DMS153 treated with DMSO at 0.1 percent for 48 hours (cell line): ENCODE data around the gene PACSIN2.

Source experiments
- DNase-seq: peaks from one replicate; lab custom pipeline; 2025; ENCODE audit not compliant: unreplicated experiment; lab: John Stamatoyannopoulos, UW

Gene PACSIN2

GRCh38 chr22:42907404-42908373, 107.3 kb downstream of the PACSIN2 start:
- no peak for DNase-seq

DNA sequence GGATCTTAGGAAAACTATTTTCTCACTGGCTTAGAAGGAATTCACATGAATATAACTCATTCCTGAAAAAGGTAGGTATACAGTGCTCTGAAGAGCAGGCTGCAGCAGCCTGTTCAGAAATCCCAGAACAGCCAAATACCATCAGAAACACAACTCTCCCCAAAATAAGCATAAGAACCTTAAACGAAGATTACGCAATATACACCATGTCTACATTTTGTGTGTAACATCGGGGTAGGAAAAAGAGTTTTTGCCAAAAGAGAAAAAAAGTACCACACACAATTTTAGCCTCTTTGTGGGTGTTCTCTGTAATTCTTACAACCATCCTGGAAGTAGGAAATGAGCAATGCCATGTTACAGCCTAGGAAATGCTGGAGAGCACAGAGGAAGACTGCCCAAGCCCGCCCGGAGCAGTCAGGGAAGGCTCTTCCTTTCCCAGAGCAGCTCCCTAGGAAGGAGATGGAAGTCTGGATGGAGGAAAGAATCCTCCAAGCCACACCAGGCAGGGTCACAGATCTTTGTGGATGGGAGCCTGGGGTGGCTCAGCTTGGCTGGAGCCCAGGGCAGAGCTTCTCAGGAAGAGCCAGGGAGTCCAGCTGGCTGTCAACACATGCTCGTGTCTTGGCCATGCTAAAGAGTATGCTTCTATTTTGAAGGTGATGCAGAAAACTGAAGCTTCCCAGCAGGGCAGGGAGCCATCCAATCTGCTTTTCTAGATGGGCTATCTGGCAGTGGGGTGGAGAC, 108.2 kb downstream of the PACSIN2 start:
- DNase-seq, result no peak

- DNase-seq, result peak; percentile 74
Observed at GRCh38 chr22:42905702-42906183, 109.2 kb downstream of the PACSIN2 start.

GRCh38 chr22:42905217-42905616, 109.7 kb downstream of the PACSIN2 start:
- DNase-seq, result no peak

DNA sequence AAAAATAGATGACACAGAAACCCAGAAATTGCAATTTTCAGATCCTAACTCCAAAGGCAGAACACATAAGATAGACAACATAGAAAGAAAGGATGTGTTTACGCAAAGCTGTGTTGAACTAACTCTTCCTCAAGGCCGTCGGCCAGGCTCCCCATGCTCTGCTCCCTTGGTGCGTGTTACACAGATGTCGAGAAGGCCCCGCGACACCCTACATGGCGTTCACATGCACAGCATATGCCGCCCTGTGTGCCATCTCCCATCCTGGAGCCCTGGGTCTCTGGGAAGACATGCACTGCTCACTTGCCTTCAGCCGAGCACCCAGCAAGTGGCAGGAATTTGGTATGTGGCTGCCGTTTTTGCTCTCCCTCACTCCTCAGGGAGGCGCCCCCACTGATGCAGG, 110.9 kb downstream of the PACSIN2 start:
- DNase-seq, result no peak

DNA sequence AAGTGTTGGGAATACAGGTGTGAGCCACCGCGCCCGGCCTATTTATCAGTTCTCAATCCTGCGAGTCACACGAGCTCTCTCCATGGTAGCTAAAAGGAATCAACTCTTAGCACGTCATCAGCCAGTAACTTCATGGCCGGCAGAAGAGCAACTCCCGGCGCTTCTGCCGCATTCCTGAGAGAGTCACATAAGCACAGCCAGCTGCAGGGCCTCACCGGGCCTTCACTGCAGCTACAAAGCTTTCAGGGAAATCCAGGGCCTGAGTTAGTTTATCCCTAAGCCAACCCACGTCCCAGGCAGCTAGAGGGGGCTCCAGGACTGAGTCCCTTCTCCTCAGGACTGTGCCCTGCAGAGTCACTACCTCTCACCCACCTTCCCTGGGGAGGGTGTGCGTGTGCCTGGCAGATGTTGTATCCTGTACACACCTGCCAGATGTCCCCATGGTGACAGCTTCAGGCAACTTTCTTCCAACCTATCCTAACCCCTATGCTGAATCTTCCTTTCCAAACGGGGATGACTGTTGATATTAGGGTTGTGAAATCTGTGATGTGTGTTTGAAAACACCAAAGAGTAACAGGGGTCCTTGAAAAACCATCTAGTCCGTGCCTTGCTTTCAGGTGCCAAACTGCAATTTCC, 112.0 kb downstream of the PACSIN2 start:
- no peak for DNase-seq

DNA sequence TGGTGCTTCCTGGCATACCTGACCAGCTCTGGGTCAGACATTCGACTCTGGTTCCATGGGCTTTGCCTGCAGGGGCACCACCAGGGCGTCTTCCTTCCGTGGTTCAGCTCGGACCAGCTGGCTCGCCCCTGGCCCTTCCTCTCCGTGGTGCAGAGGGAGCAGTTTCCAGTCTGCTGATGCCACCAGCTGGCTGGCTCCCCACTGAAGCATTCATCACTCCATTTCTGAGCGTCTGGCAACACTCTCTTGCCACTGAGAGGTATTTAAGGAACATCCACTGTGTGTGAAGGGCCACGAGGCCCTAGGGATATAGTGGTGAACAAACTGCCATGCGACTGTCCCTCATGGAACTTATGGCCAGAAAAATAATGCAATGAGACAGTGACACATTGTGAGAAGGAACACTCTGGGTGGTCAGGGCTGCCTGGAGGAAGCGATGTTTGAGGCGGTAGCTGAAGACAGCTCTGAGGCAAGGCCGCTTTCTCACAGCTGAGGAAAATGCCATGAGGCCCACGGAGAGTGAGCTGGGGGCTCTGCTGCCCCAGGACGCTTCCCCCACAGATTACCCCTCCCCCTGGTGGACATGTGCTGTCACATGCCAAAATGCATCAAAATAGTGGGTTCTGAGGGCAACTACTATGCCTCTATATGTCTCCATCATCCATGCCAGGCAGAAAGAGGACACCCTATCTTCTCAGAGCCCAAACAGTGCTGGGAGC, 113.0 kb downstream of the PACSIN2 start:
- no peak for DNase-seq

DNA sequence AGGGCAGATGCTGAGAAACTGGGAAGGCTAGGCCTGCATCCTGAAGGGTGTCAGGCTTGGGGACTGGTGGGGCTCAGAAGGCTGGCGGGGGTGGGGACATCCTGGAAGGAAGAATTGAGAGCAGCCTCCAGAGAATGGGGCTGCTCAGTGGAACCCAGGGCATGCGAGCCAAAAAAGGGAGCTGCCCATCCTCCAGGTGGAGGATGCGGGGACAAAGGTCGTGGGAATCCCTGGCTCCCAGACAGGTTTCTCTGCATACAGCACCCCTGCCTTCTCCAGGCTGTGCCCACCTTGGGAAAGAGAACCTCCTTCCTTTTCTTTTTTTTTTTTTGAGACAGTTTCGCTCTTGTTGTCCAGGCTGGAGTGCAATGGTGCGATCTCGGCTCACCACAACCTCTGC, 117.0 kb downstream of the PACSIN2 start:
- no peak for DNase-seq

GRCh38 chr22:42895541-42895981, 119.4 kb downstream of the PACSIN2 start:
- no peak for DNase-seq

- no peak for DNase-seq
Observed at GRCh38 chr22:42895087-42895486, 119.9 kb downstream of the PACSIN2 start.

DNA sequence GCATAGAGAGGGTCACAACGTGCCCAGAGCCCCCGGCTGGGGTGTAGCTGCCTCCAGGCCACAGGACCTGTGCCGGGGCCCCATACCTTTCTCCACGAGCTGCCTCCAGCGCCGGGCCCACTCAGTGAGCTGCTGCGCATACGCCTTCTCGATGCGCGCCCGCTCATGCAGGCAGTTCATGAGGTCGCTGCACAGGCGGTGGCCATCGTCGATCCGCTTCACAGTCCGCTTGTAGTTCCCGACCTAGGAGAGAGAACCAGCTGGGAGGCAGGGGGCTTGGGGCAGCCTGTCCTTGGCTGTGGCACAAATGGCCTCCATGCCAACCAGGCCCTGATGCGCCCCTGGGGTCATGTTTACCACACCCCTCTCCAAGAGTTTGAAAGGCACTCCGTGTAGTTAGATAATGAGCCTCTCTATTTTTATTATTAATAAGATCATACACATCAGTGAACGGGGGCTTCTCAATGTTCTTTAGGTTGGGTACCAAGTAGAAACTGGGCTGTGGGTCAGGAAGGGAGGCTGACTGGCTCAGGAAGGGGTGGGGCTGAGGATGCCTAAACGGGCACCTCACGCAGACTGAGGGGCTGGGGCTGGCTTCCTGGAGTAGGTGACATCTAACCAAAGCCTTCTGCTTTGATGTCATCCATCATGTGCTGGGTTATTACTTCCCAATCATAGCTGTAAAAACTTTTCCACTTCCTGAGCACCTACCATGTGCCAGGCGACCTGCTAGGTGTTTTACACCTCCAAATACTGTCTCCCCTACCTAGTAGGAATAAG, 121.4 kb downstream of the PACSIN2 start:
- no peak for DNase-seq

GRCh38 chr22:42892571-42893316, 122.2 kb downstream of the PACSIN2 start:
- no peak for DNase-seq

GRCh38 chr22:42892156-42892555, 122.8 kb downstream of the PACSIN2 start:
- DNase-seq, result no peak

DNA sequence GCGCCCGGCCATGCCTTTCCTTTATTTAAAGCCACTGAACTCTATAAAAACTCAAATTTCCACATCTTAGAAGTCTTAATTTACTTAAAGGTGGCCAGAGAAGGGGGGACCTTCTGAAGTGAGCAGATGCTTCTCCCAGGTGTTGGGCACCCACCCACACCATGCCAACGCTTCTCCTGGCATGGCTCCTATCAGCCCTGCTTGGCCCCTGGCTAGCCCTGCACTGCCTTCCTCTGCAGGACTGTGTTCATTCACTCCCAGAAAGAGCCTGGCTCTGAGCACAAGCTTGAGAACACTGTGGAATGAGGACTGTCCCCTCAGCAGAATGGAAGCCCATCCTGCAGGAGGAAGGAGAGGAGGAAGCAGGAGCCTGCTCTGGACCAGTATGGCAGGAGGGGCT, 123.3 kb downstream of the PACSIN2 start:
- DNase-seq, result no peak

- DNase-seq, result no peak
Observed at GRCh38 chr22:42891008-42891407, 123.9 kb downstream of the PACSIN2 start.

- DNase-seq, result no peak
Observed at GRCh38 chr22:42889304-42889703, 125.6 kb downstream of the PACSIN2 start.

- DNase-seq, result no peak
Observed at GRCh38 chr22:42887523-42888507, 127.1 kb downstream of the PACSIN2 start.

DNA sequence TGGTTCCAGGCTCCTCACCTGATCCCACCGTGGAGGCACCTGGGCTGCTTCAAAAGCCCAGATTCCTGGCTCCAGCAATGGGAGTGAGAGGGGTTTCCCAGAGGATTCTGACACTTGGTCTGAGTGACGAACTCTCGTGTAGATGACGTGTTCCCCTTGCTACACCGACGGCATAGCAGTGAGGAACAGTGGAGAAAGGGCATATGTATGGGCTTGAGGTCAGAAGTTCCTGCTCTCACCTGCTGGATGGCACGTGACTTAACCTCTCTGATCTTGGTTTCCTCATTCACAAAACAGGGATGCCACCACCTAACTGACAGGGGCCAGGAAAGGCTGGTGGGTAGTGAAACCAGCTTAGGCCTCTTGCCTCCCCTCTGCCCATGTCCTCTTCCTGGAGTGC, 127.8 kb downstream of the PACSIN2 start:
- no peak for DNase-seq
